Astrocyte (in vitro differentiated cells and primary cell): ENCODE results near the gene ATP10D.

Experiments
- CTCF ChIP-seq: IDR thresholded peaks from 2 replicates; pipeline ENCODE4 v1.5.1; 2011; ENCODE audit warnings: low read depth, mild to moderate bottlenecking, inconsistent platforms, low read length, moderate library complexity; ENCODE audit not compliant: insufficient read depth
- EZH2 ChIP-seq: IDR thresholded peaks from 2 replicates; pipeline ENCODE4 v1.6.1; 2012; ENCODE audit warnings: mild to moderate bottlenecking, low read length, inconsistent platforms; ENCODE audit not compliant: insufficient read depth

GRCh38 chr4:47486231-47486673 is 1.2 kb downstream of the ATP10D start:
- TF ChIP-seq EZH2 = no peak
- TF ChIP-seq CTCF = no peak
